HG03175 (cell line): ENCODE measurements around the gene SARS1.
"Not testable (repeated sequence)": the region's sequence is repeated elsewhere in the genome, so short reads cannot be mapped to it uniquely, and the experiment has no call there.

Source experiments
- ATAC-seq: cut with Tn5 transposase; IDR thresholded peaks from one replicate; pipeline ENCODE4 v1.9.1; 2021; ENCODE audit warnings: mild to moderate bottlenecking, moderate library complexity; ENCODE audit not compliant: unreplicated experiment

SARS1 gene

DNA sequence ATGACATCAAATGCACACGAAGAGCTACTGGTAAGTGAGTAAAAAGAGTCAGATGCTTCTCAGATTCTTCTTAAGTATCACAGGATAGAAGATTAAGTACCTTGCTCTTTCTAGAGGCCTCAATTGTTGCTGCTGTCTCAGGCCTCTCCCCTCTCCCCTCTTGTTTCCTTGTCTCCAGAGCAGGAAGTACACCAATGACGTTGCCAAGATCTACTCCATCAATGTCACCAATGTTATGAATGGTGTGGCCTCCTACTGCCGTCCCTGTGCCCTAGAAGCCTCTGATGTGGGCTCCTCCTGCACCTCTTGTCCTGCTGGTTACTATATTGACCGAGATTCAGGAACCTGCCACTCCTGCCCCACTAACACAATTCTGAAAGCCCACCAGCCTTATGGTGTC is 21.3 kb upstream of the SARS1 start:
- no peak for ATAC-seq

- no peak for ATAC-seq
Measured at GRCh38 chr1:109193653-109194590, 19.8 kb upstream of the SARS1 start.

GRCh38 chr1:109197158-109198042 is 16.3 kb upstream of the SARS1 start:
- no peak for ATAC-seq

DNA sequence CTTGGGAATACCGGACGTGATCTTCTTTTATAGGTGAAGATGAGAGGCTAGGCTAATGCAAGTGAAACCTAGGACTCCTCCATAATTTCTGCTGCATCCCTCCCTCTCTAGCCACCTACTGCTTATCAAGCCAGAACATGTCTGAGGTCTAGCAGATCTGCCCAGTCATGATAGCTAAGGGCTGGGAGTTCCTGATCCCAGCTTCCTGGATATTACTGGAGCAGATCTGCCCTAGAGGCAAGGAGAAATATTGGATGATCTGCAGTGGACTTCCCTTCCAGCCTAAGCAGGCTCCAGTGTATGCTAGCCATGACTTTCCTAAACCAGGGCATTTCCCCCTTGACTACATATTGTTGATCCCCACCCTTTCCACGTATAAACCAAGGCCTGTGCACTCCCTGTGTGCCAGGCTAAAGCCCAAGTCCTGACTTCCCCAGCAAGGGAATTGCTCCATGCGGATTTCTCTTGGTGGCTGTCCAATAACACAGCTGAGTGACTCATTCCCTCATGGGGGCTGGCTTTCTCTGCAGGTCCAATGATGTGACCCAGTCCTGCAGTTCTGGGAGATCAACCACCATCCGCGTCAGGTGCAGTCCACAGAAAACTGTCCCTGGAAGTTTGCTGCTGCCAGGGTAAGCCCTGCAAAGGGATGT is 15.5 kb upstream of the SARS1 start:
- ATAC-seq, result no peak

- no peak for ATAC-seq
Measured at GRCh38 chr1:109198745-109199144, 15.0 kb upstream of the SARS1 start.

DNA sequence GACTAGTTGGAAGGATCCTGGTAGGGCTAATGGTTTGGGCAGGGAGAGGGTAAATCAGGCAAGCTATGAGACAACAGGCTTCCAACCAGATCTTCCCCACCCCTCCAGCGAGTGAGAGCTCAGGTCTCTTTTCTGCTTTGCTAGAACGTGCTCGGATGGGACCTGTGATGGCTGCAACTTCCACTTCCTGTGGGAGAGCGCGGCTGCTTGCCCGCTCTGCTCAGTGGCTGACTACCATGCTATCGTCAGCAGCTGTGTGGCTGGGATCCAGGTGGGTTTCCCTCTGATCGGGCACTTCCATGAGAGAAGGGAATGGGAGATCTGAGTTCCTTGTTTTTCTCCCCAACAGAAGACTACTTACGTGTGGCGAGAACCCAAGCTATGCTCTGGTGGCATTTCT is 14.0 kb upstream of the SARS1 start:
- no peak for ATAC-seq

DNA sequence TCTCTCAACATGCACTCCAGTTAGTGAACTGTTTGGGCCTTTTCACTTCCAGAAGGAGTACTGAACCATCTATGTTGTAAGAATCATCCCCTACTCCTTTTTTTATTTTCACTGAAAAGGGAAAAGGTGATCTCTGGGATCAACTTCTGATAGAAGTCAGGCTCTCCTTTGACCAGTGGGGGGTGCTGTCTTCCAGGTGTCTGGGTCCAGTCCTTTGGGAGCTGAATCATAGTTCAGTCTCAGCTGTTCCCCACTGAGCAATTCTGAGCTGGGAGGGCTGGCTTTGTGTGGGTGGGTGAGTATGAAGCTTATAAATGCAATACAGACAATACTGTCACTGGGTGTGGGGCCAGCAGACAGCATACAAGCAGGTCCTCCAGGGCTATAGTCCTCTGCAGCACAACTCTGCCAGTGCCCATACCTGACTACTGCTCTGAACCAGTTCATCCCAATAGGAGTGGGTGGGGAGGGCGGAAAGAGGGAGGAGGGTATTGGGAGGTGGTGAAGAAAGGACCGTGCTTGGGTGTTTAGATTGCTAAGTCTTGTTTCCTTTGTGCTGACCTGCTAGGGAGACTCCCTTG is 12.5 kb upstream of the SARS1 start:
- ATAC-seq, result no peak

GRCh38 chr1:109204484-109204883 is 9.2 kb upstream of the SARS1 start:
- no peak for ATAC-seq

DNA sequence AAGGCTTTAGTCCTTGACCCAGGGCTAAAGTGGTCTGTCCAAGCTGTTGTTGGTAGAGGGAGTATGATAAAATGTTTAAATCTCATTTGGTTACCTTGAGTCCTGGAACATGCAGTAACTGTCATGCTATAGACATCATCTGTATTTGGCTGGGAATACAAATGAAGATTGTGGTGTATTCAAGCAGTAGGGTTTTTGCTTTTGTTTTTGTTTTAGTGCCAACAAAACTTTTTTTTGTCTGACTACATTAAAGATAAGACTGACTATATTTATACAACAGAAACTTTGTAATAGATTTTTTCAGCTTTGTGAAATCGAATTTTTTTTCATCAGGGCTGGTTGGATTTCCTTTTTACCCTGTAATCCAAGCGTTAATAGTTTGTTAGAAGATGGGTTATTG is 7.4 kb upstream of the SARS1 start:
- no peak for ATAC-seq

DNA sequence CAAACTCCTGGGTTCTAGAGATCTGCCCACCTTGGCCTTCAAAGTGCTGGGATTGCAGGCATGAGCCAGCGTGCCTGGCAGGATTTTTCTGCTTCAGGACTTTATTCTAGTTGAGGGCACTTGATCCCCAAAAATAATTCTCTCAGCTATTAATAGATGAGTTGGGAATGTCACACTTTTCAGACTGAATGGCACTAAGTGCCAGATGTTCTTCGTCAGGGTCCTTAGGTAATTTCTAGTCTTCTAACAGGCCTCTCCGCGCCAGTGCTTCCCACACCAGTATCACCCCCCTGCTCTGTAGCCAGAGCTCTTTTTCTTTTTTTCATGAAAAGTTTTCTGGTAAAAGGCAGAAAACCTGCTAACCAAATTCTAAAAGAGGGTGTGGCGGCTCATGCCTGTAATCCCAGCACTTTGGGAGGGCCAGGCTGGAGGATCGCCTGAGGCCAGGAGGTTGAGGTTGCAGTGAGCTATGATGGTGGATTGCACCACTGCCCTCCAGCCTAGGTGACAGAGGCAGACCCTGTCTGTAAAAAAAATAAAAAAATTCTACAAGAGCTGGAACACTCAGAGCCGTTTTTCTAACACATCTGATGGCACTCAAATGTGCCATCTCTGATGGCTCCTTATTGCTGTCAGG is 6.1 kb upstream of the SARS1 start:
- no peak for ATAC-seq

DNA sequence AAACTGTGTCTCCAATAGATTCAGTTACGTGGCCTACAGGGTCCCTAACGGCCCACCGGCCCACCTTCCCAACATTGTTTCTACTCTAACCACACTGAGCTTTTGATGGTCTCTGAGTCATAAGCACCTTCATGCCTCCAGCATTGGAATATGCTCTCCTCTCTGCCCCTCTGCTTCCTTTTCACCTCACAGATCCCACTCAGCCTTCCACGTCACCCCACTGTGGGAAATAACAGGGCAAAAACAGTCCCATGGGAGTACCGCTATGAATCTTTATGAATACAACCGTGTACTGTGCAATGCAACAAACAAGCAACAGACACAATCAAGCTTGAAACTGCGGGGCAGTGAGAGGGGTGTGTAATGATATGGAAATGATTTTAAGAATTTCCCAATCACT is 5.3 kb upstream of the SARS1 start:
- no peak for ATAC-seq

DNA sequence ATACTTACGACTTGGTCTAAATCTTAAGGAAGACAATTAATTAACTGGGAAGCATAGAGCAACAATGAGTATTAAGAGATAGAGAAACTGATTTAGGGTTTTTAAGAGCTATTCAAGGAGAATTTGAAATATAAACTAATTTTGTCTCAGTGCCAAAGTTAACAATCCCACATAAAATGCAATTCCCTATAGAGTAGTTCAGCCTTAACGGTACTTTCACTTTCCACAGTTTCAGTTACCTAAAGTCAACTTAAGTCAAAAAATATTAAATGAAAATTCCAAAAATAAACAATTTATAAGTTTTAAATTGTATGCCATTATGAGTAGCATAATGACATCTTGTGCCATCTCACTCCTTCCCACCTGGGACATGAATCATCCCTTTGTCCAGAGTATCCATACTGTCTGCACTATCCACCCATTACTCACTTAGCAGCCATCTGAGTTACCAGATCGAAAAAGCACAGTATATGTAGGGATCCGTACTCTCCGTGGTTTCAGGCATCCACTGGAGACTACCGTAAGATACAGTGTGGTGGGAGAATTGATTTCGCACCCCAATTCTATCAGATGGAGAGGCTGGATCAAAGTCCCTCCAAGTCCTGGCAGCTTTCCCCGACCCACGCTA is 4.8 kb upstream of the SARS1 start:
- ATAC-seq, result no peak

- no peak for ATAC-seq
Measured at GRCh38 chr1:109210058-109210457, 3.7 kb upstream of the SARS1 start.

DNA sequence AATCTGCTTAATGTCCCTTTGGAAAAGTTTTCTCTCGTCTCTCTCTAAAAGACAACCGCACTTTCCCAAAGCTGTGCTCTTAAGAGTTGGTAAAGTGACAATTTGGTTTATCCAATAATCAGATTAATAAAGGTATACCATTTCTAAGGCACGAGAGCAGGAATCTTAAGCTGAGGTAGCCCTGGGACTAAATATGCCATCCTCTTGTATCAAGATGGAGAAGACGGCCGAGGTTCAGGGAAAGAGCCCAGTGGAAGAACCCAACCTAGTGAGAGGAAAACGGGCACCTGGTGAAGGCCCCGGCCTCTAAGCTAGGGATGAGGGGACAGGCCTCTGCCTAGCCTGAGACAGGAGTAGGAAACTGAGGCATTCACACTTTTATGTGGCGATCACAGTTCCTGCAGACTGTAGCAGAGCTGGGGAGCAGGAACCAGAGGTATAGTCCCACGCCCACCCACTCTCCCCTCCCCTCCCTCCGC is 334 bp upstream of the SARS1 start:
- ATAC-seq, result no peak

DNA sequence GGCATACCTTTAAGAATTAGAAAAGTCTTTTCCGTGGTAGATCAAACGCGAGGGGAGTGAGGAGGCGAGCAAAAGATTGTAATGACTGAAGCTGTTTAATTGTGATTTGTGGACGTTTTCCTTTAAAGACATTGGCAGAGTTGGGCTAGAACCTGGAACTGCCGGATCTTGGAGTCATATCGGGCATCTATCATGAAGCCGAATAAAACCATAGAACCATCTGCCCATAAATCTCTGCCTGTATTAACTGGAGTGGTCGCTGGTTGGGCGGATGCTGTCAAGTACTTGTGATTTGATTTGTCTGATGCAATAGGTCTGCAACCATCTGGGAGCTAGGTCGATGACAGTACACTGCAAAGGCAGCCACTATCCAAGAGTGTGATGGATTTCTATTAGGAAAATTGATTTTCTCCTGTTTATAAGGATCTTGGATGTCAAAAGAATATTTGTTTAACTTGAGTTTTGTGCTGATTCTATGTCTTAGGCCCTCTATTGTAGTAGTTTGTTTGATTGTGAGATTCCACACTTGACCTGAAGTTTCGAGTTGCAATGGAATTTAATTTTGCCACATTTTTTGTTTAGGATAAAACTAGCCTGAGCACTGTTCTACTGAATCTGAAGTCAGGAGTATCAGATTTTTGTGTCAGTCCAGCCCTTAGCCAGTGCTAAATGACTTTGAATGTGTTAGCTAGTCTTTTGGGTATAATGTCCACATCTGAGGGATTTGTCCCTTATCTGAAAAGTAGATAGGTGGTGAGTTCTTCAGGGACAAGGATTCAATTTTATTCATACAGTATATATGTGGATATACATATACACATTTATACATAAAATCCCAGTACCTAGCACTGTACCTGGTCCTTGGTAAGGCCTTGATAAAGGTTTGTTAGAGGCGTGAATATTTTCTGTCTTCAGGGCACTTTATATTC is 1.2 kb downstream of the SARS1 start:
- ATAC-seq, result no peak

DNA sequence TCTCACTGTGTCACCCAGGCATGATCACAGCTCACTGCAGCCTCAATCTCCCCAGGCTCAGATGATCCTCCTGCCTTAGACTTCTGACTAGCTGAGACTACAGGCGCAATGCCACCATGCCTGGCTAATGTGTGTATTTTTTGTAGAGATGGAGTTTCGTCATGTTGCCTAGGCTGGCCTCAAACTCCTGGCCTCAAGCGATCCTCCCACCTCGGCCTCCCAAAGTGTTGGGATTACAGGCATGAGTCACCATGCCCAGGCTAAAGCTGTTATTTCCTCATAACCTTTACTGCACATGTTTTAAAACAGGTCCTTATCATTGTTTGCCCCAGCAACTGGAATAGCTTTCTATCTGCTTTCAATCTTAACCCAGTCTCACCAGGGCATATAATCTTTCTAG is 2.9 kb downstream of the SARS1 start:
- no peak for ATAC-seq

GRCh38 chr1:109218516-109218915 is 4.8 kb downstream of the SARS1 start:
- ATAC-seq, result no peak

DNA sequence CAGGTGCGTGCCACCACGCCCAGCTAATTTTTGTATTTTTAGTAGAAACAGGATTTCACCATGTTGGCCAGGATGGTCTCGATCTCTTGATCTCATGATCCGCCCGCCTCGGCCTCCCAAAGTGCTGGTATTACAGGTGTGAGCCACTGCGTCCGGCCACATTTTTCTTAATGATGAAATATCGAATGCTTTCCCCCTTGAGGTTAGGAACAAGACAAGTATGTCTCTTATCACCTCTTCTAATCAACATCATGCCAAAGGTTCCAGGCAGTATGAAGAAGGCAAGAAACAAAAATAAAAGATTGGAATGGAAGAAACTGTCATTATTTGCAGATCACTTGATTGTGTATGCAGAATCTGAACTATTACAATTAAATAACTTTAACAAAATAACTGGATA is 7.5 kb downstream of the SARS1 start:
- ATAC-seq, result not testable (repeated sequence)

DNA sequence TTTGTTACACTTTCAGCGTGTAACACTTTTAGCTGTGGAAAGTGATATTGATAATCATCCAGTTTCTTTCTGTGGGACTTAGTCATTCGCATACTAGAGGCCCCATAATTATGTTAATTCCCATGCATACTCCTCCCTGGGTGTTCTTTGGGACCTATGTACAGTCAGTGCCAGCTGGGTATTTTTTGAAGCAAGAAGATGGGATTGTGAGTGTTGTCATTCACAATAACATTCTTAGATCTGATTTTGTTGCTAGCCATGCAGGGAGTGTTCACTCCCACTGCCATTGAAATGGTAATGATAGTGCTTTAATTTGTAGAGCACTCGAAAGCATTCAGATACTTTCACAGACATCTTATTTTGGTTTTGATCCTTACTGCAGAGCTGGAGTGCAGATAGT is 11.6 kb downstream of the SARS1 start:
- ATAC-seq, result no peak
